H54 (cell line): ENCODE measurements around the gene RBM6.
A peak's percentile ranks its signal among the peaks of the same experiment; 100 is the strongest.
"Not testable (repeated sequence)": the region's sequence is repeated elsewhere in the genome, so short reads cannot be mapped to it uniquely, and the experiment has no call there.

Experiments used
- DNase-seq: peaks from one replicate; pipeline ENCODE4 v3.0.0; 2011; ENCODE audit warnings: low spot score, mixed read lengths; ENCODE audit not compliant: insufficient read length
- FAIRE-seq: peaks from 3 replicates; lab custom pipeline; 2011; peaks lifted over from hg19 to GRCh38; lab: Jason Lieb, UNC
- POLR2A ChIP-seq: IDR thresholded peaks from 2 replicates; pipeline ENCODE4 v1.6.1; 2011; ENCODE audit warnings: low read depth, mild to moderate bottlenecking, low read length

Gene RBM6

GRCh38 chr3:49908373-49909199 is 31.4 kb upstream of the RBM6 start:
- DNase-seq (no peak), FAIRE-seq (no peak)
- TF ChIP-seq POLR2A, result no peak

- FAIRE-seq (no peak), DNase-seq (no peak)
- no peak for TF ChIP-seq POLR2A
Measured at GRCh38 chr3:49910409-49911123, 29.4 kb upstream of the RBM6 start.

GRCh38 chr3:49911124-49911420 is 28.9 kb upstream of the RBM6 start:
- TF ChIP-seq POLR2A, result no peak
- no peak for FAIRE-seq

DNA sequence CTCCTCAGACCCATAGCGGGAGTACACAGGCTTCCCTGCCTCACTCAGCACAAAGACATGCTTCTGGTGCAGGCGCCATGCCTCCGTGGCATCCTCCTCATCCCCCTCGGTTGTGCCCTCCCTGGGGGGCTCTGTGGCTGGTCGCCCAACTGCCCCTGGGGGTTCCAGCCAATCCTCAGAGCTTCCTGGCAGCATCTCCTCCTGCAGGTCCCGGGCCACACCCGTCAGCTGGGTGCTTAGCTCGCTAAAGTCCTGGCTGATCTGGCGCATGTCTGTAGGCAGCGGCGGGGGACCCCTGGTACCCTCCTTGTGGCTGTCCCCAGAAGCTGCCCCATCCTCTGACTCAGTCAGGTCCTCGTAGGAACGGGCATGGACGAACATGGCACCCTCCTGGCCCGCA is 28.3 kb upstream of the RBM6 start:
- no peak for TF ChIP-seq POLR2A
- DNase-seq (no peak), FAIRE-seq (no peak)

More at GRCh38 chr3:49911124-49911420, 28.9 kb upstream of the RBM6 start:
- no peak for DNase-seq

GRCh38 chr3:49912881-49913281 is 27.1 kb upstream of the RBM6 start:
- FAIRE-seq (no peak), DNase-seq (no peak)
- no peak for TF ChIP-seq POLR2A

DNA sequence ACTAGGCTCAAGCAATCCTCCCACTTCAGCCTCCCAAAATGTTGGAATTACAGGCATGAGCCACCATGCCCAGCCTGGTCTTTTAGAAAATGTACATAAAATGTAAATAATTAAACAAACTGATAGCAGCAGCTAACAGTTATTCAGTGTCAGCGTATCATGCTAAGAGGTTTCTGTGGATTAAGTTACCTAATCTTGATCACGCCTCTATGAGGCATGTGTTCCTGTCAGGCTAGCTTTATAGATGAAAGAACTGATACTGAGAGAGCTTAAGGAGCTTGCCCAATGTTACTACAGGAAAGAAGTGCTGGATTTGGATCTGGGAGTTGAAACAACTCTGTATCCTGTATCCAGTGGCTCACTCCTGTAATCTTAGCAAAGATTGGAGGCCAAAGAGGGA is 25.0 kb upstream of the RBM6 start:
- DNase-seq, result no peak

DNA sequence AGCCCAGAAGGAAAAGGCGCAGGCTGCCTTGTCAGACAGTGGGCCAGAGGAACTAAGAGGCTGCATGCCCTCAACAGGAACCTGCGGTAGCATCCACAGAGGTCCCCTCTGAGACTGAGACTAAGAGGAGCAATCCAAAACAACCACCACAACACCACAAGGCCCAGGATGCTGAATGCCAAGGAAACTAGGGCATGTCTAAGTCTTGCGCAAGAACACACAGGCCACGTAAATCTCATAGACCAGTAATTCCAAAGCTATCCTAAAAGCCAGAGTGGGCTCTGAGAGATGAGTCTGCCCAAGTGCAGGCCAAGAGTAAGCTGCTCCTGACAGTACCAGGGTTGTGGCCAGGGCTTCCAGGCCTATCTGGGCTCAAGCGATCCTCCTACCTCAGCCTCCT is 23.3 kb upstream of the RBM6 start:
- TF ChIP-seq POLR2A, result no peak
- FAIRE-seq, result no peak
- no peak for DNase-seq

More for the DNA sequence above, 25.0 kb upstream of the RBM6 start:
- no peak for FAIRE-seq
- no peak for TF ChIP-seq POLR2A

GRCh38 chr3:49917806-49918590 is 22.0 kb upstream of the RBM6 start:
- not testable (repeated sequence) for DNase-seq

GRCh38 chr3:49924683-49925082 is 15.3 kb upstream of the RBM6 start:
- FAIRE-seq (peak; percentile 91), DNase-seq (peak; percentile 67)
- no peak for TF ChIP-seq POLR2A

More at GRCh38 chr3:49917806-49918590, 22.0 kb upstream of the RBM6 start:
- not testable (repeated sequence) for FAIRE-seq

DNA sequence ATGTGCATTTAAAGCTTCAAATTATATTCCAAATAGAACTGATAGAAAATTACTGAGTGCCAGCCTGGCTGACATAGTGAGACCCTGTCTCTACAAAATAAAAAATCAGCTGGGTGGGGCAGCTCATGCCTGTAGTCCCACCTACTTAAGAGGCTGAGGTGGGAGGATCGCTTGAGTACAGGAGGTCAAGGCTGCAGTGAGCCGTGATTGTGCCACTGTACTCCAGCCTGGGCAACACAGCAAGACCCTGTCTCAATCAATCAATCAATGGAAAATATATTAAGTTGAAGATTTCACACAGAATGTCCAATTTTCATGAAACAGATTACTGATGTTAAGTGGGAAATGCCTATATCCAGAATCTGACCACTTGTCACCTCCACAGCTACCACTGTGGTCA is 14.5 kb upstream of the RBM6 start:
- TF ChIP-seq POLR2A, result no peak
- DNase-seq (no peak), FAIRE-seq (no peak)

DNA sequence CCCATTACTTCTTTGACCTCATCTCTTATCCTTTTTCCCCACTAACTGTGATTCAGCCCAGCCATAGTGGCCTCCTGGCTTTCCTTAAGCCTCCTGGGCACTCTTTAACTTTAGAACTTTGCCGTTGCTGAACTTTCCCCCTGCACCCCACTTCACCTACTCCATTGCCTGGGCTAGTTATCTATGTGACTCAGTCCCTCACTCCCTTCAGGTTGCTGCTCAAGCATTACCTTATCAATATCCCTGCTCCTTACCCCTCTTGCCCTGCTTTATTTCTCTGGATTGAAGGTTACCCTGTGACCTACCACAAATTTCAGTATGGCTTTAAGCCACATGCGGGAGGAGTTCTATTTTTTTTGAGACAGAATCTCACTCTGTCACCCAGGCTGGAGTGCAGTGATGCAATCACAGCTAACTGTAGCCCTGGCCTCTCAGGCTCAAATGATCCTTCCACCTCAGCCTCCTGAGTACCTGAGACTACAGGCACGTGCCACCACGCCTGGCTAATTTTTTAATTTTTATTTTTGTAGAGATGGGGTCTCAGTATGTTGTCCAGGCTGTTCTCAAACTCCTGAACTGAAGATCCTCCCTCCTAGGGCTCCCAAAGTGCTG is 13.7 kb upstream of the RBM6 start:
- DNase-seq, result no peak
- TF ChIP-seq POLR2A, result no peak
- no peak for FAIRE-seq

DNA sequence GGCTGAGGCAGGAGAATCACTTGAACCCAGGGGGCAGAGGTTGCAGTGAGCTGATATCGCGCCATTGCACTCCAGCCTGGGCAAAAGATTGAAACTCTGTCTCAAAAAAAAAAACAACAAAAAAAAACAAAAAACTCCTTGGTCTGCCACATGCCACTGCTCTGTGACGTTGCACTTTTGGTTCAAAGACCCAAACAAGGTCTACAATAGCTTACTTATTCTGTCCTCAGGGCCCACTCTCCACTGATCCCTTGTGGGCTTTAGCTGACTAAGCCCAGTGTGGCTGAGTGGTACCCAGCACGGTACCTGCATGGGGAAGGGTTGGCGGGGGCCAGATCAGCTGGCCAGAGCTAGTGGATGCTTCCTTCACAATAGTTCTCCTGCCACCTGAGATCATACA is 12.2 kb upstream of the RBM6 start:
- FAIRE-seq (no peak), DNase-seq (no peak)
- no peak for TF ChIP-seq POLR2A

DNA sequence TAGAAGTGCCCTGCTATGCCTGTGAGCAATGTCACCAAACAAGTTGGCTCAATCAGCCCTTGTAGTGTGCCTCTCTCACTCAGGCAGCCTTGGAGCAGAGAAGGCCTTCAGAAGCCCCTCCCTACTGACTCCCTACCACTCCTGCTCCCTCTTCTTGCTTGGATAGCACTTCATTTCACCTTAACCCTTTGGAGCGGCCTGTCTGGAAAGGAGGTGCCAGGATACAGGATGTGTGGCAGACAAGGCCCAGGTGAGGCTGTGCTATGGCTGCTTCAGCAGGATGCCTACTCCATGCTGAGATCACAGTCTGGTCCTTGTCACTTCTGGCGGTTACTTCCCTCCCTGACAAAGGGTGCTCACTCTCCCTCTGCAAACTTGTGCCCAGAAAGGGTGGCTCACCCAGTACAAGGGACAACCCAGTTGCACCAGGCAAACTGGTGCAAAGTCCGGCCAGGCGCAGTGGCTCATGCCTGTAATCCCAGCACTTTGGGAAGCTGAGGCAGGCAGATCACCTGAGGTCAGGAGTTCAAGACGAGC is 11.4 kb upstream of the RBM6 start:
- no peak for FAIRE-seq
- no peak for TF ChIP-seq POLR2A
- DNase-seq, result no peak
